ENCODE measurements around the gene PRKCH.

Gene PRKCH

DNA sequence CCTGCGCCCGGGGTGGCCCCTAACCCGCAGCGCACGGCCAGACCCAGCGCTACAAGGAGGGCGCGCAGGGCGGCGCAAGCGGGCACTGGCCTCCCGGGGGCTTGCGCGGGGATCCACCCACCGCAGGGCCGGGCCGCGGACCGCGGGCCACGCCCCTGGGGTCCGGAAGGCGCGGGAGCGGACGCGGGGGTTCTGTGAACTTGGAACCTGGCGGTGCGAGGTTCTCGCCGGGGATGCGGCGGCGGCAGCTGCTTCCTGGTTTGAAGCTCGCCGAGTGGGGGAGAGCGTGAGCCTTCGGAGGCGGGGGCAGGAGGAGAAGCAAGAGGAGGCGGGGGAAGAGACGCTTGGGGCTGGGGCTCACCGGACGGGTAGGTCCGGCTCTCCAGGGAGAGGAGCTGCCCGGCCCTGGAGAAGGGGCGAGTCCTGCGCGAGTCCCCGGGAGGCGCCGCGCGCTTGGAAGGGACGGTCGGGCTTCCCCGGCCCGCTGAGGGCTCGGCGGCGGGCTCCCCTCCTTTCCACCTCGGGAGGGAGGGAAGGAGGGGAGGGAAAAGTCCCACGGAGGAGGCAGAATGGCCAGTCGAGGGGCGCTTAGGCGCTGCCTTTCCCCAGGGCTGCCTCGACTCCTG is at the start of gene PRKCH:
TSS of gene PRKCH (plus strand) at position 195 of the 626 bp plus-strand sequence. CDS start 523 bp downstream, outside the sequence.
- DNase-seq (ENCODE audit: low read depth): peak; percentile 83

DNA sequence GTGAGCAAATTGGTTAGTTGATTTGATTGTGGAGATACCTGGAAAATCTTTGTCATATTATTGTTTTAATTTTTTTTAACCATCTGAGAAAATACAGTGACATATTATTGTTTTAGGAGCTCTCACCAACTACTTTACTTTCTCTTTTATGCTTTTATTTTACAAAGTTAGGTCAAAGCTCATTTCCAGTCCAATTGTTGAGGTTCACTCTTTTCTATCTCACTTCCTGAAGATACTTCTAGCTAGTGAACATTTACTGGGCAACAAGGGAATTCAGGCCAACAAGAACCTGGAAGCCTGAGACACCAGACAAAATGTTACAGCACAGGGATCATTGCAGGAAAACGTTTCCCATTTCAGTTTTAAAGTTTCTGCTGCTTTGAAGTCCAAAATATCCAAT is 44.1 kb upstream of the PRKCH start:
- no peak for DNase-seq (ENCODE audit: low read depth)

DNA sequence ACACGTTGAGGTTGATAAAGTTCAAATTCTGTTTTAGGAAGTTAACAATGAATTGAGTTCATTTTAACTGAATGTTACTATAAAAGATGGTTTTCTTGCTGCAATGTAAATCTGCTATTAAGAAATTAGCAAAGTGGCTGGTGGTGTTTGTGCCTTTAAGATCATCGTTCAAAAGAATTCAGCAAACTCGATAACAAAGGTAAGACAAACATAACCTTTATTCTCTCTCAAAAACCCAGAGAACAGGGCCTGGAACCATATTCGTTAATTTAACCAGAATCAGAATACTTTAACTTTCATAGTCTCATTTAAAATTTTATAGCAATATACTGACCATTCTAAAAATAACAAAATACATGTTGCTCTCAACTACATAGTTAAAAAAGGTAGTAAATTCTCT is 43.6 kb upstream of the PRKCH start:
- DNase-seq (ENCODE audit: low read depth): no peak

DNA sequence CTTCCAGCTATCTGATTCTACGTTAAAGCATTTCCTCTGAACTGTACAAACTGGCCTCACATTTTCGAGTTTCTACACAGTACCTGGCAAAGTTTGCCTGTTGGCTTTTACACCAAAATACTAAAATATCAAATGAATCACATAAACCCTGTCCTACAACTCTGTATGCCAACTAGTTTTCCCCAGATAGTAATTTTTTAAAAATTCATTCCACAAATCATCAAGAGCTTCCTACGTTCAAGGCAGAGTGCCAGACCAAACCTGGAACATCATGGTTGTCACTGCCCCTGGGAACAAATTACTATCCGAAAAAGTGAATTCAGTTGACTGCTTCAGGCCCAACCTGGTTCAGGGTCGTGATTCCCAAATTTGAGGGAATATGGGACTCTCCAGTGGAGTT is 42.3 kb upstream of the PRKCH start:
- DNase-seq (ENCODE audit: low read depth): no peak

DNA sequence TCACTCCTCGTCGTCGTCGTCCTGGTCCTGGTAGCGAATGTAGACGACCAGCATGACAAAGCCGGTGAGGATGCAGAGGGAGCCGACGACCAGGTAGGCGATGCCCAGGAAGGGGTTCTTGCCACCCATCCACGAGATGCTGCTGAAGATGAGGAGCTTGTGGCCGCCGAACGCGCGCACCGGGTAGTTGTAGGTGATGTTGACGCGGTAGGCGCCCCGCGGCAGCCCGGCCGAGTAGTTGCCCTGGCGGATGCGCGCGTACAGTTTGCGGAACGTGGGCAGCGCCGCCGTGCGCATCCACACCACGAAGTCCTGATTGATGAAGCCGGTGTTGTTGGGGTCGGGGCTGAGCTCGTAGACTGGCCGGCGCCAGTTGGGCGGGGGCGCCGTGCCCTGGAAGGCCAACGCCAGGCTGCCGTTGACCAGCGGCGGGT is 41.3 kb upstream of the PRKCH start:
- DNase-seq (ENCODE audit: low read depth): peak; percentile 22

DNA sequence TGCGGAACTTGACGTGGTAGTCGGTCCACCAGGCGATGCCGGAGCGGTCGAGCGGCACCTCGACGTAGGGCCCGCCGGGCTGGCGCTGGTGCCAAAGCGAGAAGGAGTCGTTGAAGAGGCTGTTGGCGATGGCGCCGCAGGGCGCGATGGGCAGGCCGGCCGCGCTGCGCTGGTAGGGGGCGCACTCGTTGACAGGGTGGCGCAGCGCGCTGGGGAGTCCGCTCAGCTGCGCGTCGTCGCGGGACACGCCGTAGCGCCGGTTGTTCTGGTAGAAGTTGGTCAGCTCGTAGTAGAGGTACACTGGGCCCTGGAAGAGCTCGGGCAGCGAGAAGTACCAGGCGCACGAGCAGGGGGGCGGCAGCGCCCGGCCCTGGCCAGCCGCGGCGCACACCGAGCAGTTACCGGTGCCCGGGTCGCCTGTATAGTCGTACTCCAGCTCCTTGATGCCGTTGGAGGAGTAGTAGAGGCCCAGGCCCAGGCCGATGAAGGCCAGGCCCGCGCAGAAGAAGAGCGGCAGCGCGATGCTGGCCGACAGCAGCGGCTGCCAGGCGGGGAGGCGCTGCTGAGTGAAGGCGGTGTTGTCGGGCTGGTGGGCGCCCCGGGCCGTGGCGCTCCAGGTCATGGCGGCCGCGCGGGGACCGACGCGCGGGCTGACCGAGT is 40.7 kb upstream of the PRKCH start:
- peak; percentile 72 for DNase-seq (ENCODE audit: low read depth)

DNA sequence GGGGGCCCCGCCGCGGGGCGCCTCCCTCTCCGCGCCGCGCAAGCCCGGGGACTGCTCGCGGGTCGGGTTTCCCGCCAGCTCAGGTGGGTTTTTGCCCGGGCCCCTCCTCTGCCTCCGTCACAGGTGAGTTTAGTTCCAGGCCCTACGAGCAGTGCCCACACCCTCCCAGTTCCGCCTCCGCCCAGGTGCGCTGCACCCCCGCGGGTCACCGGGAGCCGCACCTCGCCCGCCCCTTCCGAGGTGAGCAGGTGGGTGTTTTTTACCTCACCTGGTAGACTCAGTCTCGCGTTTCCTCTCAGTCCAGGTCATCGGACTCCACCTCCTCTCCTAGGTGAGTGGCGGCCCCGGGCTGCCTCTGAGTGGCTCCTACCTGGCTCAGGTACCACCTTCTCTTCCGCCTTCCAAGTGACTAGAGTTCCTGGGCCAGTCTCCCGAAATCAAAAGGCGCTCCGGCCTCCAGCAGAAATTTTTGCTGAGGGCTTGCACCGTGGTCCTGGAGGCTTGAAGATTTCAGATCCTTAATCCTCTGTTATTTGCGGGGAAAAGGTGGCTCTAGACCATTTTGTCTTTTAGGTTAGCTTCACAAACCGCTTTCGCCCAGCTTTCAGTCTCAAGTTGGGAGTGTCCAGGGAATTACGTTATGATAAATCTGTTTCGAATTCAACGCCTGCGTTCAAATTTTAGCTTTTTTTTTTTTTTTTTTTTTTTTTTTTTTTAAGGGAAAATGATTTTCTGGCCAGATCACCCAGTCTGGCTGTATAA is 40.0 kb upstream of the PRKCH start, which contains the start of gene TMEM30B:
TSS of gene TMEM30B (minus strand) at position 153 of the 762 bp plus-strand sequence. CDS start 191 bp downstream, outside the sequence.
- DNase-seq (ENCODE audit: low read depth): peak; percentile 35

DNA sequence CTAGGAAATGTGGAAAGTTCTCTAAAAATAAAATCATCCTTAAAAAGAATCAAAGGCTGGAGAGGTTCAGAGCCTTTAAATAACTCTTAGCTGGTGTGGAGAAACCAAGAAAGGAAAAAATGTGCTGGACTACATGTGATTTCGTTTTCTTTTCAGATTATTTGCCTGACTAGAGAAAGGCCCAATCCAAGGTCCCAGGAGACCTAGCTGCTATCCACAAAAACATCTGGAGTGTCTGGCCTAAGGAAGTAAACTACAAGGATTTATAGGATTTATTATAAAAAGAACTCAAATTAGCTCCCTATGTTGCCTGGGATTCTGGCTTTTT is 39.5 kb upstream of the PRKCH start:
- DNase-seq (ENCODE audit: low read depth): no peak

DNA sequence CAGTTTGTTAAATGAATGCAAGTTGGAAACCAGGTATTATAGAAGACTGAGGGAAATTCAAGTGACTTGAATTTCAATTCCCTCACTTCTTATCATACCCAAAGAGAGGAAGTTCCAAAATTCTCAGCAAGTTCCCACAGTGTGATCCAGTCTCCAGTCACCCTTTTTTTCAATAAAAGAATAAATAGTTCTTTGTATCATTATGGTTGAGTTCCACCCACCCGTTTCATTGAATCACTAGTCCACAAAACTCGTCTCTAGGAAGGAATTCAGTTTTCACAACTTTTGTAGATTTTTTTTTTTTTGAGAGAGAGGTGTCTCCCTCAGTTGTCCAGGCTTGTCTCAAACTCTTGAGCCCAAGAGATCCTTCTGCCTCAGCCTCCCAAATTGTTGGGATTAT is 38.6 kb upstream of the PRKCH start:
- DNase-seq (ENCODE audit: low read depth): no peak

DNA sequence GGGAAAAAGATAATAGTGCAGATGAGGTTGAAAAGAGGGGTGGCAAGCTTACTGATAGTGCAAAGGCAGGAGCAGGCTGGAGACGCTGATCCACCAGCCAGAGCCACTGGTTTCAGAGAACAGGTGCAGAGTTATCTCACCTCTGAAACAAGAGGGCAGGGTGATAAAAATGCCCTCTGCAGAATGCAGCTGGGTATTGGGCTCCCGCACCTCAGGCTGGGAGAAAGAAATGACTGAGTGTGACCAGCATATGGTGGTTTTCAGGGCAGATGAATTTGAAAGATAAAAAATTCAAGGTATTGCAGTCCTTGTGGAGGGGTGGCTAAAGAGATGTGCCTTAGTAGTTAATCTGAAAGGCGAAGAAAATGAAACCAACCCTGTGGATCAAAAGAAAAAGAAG is 37.4 kb upstream of the PRKCH start:
- DNase-seq (ENCODE audit: low read depth): no peak

DNA sequence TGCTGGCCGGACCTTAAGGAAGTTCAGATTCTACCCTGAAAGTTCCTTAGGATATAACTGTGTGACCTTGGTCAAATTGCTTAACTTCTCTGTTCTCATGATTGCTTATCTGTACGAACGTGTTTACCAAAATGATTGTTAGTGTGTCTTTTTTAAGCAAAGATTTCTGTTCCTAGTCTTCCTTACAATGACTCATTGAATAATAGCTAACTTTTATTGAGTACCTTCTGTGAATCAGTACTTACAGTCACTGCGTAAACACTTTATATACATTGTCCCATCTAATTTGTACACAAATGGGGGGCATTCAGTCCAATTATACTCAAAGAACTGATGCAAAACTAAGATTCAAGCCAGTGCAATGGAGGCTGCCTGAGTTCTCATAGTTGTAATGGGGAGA is 36.0 kb upstream of the PRKCH start:
- DNase-seq (ENCODE audit: low read depth): no peak

DNA sequence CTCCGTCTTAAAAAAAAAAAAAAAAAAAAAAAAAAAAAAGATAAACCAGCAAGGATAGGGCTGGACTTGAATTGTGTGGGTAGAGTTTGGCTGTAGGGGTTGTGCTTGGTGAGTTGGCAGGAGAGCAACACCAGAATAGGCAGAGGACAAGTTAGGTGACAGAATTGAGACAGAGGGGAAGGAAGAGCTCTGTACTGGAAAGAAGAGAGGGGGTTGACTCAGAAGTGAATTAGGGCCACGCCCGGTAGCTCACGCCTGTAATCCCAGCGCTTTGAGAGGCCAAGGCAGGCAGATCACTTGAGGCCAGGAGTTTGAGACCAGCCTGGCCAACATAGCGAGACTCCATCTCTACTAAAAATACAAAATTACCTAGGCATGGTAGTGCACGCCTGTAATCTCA is 34.2 kb upstream of the PRKCH start:
- no peak for DNase-seq (ENCODE audit: low read depth)

DNA sequence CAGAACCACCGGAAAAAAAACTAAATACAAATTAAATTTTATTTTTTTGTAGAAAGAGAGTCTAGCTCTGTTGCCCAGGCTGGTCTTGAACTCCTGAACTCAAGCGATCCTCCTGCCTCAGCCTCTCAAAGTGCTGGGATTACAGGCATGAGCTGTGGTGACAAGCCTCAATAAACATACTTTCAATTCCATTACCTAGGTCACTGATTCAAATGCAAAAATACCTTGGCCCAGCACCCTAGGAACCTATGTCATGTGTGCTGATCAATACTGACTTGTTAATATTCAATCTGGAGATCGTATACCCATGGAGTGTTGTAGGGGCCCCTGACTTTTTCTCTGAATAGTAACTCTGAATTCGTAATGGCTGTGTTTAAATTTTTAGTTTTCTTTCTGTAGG is 33.2 kb upstream of the PRKCH start:
- no peak for DNase-seq (ENCODE audit: low read depth)

DNA sequence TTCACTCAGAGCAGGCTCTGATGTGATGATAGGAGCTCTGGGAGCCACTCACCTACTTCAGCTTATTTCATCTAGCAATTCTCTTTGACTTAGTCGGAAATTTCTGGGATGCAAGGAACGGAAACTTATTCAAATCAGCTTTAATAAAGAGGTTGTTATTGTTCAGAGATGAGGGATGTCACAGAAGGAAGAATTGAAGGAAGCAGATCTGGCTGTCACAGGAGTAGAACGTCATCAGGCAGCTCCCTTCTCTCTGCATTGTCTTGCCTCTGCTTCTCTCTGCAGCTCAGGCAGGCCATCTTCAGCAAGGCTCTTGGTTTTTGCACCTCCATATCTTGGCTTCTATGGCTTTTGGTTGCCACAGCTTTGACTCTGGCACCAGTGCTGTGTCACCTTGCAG is 32.7 kb upstream of the PRKCH start:
- DNase-seq (ENCODE audit: low read depth): no peak

DNA sequence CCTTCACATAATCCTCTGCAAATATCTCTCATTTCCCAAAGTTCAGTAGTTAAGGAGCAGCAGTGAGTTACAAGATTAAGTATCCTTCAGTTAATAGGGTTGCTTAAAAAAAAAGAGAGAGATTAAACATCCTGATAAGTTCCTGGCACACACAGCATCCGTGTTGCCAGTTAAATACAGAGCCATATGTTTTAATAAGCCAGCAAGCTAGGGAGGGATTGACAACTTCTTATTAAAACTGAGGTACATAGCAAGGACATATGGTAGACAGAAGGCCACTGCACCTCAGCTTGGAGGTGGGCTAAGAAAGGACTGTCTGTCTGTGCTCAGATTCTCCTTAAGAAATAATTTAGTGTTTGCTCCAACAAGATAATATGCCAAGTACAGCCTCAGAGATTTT is 30.7 kb upstream of the PRKCH start:
- no peak for DNase-seq (ENCODE audit: low read depth)

DNA sequence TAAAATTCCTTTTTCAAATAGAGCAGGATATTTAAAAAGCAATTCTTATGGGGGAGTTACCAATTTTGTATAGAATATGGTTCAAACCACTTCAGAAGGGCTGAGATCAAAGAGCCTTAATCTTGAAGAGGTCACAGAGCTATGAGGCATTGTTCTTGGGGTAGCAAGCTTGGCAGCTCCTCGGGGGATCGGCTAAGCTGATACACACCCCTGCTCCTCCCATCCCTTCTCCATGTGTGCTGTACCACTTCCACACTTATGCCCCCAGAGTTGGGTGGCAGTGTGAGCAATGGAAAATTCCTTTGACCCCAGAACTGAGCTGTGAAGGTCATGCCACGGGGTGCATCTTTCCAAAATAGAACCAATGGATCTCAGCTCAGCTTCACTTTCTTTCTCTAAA is 25.2 kb upstream of the PRKCH start:
- DNase-seq (ENCODE audit: low read depth): no peak

DNA sequence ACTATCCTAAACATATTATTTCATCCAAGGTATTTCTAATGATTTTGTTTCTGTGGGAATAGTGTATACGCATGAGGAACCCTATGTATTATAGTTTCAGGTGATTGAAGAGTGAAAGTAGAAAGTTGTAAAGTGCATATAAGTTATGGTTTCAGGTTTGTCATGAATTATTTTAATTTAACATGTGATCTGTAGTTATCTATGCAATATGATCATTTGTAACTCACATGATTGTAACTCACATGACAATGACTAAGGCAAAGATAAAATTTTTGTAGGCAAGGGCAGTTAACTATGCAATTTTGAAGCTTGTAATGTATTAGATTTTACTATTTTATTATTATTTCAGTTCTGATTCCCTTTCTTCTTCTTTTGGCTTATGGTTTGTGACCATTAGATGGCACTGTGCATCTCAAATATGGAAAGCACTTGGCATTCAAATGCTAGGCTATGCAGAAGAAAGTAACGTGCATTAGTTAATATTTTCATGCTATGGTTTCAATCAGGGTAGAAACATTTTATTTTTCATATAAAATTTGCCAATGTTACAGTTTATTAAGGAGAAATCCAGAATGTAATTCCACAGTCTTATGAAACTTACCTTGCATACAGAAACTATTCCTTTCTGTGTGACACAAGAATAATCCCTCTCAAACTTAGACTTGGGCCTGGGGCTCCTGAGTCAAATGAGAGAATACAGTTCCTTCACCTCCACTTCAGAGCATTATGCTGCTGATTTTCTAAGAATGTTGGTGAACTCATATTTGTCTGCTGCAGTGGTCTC is 24.5 kb upstream of the PRKCH start:
- DNase-seq (ENCODE audit: low read depth): peak; percentile 16

DNA sequence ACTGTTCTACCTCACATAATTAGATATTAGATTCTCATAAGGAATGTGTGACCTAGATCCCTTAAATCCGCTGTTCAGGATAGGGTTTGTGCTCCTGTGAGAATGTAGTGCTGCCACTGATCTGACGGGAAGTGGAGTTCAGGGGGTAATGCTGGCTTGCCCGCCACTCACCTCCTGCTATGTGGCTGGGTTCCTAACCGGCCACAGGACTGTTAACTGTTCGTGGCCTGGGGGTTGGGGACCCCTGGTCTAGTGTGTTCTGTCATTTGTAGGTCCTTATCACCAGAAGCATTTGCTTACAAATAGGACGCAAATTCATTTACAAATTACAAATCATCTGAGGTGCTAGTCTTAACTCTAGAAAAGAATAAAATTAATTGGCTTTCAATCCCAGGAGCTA is 23.8 kb upstream of the PRKCH start:
- DNase-seq (ENCODE audit: low read depth): no peak

DNA sequence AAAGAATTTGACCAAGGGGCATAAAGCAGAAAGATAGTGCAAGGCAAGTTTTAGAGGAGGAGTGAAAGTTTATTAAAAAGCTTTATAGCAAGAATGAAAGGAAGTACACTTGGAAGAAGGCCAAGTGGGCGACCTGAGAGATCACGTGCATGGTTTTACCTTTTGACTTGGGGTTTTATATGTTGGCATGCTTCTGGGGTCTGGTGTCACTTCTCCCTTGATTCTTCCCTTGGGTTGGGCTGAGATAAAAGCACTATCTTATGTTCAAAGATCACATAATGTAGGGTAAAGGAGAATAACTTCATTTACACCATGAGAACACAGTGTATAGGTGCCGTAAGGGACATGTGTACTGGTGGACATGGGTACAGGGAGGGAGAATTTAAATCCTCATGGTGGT is 22.6 kb upstream of the PRKCH start:
- no peak for DNase-seq (ENCODE audit: low read depth)

DNA sequence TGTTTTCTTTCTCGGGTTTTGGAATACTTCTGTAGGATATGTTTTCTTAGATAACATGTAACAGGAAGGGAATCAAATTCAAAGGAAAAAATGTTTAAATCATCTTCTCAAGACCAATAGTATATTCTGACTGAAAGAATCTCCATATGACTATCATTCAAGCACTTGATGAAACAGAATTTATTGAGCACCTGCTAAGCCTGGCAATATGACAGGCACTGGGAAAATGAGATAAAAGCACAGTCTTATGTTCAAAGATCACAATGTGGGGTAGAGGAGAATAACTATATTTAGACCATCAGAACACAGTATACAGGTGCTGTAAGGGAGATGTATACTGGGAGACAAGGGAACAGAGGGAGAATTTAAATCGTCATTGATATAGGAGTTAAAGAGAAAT is 21.2 kb upstream of the PRKCH start:
- DNase-seq (ENCODE audit: low read depth): no peak

DNA sequence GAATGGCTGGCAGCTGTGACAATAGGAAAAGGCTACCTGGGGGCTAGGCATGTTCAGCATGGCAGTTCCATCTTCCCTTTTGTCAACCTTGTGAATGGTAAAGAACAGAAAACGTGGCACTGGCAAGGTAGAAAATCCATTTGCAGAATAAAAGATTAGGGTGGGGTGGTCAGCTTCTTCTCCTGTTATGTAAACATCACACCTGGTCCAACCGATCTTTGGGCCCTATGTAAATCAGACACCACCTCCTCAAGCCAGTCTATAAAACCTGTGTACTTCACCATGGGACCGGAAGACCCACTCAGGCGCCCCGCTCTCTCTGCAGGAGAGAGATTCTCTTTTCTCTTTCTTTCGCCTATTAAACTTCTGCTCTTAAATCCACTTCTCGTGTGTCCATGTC is 20.6 kb upstream of the PRKCH start:
- no peak for DNase-seq (ENCODE audit: low read depth)

DNA sequence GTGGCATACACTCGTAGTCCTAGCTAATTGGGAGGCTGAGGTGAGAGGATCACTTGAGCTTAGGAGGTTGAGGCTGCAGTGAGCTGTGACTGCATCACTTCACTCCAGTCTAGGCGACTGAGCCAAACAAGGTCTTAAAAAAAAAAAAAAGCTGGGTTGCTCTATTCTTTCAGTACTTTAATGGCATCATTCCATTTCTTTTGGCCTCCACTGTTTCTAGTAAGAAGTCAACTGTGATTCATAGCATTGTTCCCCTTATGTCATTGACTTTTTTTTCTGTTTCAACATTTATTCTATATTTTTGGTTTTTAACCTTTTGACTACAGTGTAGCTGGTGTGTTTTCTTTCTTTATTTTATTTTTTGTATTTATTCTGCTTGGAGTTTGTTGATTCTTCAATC is 16.7 kb upstream of the PRKCH start:
- no peak for DNase-seq (ENCODE audit: low read depth)

DNA sequence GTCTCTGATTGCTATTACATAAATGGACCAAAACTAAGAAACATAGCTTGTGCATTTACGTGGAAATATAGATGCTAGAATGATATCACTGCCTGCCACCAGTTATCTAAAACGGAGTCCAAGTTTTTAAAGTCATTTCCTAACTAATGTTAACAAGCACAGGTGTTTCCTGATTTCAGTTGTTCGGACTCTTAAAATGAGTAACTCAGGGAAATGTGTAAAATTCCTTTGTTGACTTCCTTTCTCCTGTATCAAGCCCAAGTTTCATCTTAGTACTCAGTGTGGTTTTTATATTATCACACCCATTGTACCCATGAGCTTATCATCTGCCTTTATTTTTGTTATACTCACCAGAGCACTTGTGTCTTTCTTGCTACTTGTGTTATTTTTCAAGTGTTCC is 13.2 kb upstream of the PRKCH start:
- DNase-seq (ENCODE audit: low read depth): no peak
